CD4-positive, alpha-beta T cell treated with Interleukin-15 for 4 hours (primary cell): Measurements from ENCODE around the gene BRAT1.
A peak's percentile ranks its signal among the peaks of the same experiment; 100 is the strongest.

ENCODE experiments used
- DNase-seq: peaks from one replicate; pipeline ENCODE4 v3.0.0-alpha.2; 2020; ENCODE audit warnings: low spot score

Gene BRAT1

DNA sequence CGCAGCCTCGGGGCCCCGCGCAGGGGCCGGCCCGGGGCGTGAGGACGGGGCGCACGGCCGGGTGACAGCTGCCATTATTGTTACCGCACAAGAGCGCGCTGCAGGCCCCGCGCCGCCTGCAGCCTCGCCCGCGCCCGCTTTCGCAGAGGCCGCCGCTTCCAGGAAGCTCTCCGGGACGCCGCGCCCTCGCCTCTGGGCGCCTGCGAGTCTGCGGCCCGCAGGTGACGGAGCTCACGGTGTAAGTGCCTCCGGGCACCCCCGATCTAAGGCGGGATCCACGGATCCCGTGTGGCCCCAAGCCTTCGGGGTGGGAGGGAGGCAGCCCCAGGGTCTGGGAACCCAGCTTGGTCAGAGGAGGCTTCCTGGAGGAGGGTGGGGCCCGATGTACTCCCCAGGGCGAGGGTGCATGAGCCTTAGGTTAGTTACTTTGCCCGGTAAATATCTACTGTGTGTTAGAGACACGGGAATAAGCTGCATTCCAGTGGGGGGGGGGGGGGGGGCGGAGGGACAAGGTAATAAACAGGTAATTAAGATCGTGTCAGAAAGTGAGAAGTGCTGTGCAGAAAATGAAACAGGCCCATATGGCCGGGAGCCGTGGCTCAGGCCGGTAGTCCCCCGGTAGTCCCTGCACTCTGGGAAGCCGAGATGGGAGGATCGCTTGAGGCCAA is 4.1 kb upstream of the BRAT1 start:
- DNase-seq: peak; percentile 31

DNA sequence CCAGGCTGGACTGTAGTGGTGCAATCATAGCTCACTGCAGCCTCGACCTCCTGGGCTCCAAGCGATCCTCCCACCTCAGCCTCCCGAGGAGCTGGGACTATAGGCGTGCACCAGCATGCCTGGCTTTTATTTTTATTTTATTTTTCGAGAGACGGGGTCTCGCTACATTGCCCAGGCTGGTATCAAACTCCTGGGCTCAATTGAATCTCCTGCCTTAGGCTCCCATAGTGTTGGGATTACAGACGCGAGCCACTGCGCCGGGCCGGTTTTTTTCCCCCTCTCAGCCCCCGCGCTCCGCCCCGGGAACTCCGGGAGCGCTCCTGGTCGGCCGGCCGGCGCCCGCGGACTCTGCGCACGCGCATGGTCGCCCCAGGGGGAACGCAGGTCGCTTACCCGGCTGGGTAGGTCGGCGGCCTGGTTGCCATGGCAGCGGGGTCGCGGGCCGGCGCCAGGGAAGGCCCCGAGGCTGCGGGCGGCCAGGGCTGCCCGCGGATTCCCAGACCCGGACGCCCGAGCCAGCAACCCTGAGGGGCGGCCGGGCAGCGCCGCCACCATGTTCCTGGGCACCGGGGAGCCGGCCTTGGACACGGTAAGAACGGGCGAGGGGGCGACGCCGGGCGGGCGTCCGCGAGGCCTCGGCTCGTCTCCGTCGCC is 3.4 kb upstream of the BRAT1 start, which contains the start of gene IQCE:
TSS of gene IQCE (plus strand) at position 351 of the 654 bp plus-strand sequence. CDS start at position 554, 203 bp downstream.
- peak; percentile 92 for DNase-seq

DNA sequence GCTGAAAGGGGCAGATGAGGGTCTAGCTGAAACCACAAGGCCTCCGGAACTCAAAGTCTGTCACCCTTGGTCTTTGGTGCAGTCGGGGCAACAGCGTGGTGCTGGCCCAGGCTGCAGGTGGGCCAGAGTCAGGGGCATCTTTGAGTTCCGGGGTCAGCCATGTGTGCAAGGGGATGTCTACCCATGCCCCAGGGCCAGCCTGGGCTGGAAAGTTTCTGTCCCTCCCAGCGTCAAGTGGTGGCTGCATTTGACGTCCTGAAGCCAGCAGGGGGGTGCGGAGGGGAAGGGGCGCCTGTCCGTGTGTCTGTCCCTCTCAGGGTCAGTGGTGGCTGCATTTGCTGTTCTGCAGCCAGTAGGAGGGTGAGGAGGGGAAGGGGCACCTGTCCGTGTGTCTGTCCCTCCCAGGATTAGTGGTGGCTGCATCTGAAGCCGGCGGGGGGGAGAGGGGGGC is 638 bp downstream of the BRAT1 start:
- no peak for DNase-seq

DNA sequence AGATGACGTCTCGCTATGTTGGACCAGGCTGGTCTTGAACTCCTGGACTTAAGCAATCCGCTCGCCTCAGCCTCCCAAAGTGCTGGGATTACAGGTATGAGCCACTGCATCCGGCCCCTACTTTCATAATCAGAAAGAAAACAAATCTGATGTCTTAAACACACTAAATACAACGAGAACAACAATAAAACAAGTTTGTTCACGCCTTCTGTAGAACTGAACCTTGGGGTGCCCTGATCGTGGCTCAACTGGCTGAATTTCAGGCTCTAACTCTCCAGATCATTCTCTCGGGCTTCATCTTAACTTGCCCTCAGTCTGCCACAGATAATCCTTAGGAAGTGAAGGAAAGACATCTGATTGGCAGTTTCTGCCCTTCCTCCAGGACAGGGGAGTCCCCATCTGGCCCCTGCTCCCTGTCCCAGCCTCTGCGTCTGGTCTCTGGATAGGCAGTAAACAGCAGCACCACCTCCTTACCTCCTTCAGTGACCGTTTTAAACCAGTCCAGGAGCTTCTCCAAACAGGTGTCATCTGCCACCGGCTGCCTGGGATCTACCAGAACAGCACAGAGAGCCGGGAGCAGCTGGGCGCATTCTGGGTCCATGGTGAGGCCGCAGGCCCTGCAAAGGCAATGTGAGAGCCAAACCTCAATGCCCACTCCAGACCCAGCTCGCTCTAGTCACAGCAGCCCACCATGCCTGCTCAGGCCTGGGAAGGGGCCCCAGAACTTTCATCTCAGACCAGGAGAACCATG is 1.3 kb downstream of the BRAT1 start:
- DNase-seq: no peak

DNA sequence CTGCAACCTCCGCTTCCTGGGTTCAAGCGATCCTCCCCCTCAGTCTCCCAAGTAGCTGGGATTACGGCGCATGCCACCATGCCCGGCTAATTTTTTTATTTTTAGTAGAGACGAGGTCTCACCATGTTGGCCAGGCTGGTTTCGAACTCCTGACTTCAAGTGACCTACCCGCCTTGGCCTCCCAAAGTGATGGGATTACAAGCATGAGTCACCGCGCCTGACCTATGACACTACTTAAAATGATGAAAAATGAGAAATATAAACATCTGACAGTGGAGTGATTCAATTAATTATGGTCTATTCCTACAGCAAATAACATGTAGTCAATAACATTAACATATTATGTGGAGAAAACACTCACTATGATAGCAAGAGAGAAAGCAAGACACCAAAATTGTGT is 2.2 kb downstream of the BRAT1 start:
- no peak for DNase-seq

DNA sequence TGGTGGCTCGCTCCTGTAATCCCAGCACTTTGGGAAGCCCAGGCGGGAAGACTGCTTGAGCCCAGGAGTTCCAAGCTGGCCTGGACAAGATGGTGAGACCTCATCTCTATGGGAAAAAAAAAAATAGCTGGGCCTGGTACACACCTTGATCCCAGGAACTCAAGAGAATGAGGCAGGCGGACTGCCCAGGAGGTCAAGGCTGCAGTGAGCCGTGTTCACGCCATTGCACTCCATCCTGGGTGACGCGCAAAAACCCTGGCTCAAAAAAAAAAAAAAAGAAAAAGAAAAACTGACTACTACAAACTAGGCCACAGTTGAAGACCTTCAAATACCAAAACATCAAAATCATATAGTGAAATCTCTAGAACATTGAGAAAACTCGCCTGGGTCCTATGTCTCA is 3.9 kb downstream of the BRAT1 start:
- DNase-seq: no peak

DNA sequence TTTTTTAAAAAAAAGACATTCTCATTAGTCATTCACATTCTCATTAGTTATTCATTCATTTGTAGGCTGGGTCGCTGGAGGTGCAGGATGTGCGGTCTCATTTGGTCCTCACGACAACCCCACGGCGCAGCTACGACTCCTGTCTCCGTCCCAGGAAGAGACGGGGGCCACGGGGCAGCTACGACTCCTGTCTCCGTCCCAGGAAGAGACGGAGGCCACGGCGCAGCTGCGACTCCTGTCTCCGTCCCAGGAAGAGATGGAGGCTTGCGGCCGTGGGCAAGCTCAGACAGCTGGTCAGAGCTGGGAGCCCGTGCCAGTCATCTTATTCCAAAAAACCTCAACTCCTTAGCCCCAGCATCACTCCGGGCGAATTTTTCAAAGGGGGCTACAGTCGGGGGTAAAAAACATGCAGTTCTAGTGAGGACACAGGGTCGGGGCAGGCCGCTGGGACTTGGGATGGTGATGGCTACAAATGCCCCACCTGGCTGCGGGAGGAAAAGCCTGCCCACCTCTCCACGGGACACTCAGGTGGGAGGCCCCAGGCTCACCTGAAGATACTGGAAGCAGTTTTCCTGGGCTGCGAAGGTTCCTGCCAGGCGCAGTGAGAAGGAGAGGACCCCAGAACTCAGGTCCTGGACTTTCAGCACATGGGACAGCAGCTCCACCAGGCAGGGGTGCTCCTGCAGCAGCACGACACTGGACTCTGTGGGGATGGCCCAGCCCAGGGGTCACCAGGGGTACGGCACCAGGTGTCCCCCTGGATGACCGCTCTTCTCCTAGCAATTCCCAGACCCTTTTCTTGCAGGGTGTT is 8.3 kb downstream of the BRAT1 start:
- no peak for DNase-seq

DNA sequence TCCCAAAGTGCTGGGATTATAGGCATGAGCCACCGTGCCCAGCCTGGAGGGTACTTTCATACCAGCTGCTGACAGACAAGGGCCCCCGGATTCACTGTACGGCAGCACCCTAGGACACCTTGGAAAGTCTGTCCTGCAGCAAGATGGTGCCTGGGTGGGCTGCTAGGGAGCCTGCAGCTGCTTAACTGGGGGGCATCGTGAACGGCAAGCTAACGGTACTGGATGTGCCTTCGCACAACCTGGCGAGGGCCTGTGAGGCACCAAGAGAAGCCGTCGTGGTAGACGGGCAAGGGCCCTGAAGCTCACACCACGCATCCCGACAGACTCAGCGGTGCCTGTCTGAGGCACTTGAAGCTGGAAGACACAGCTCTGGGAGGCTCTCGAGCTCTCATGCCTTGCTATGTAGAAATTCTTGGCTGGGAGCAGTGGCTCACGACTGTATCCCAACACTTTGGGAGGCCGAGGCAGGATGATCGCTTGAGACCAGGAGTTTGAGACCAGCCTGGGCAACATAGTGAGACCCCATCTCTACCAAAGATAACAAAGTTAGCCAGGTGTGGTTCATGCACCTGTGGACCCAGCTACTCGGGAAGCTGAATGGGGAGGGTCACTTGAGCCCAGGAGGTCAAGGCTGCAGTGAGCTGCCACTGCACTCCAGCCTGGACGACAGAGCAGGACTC is 9.4 kb downstream of the BRAT1 start:
- no peak for DNase-seq

DNA sequence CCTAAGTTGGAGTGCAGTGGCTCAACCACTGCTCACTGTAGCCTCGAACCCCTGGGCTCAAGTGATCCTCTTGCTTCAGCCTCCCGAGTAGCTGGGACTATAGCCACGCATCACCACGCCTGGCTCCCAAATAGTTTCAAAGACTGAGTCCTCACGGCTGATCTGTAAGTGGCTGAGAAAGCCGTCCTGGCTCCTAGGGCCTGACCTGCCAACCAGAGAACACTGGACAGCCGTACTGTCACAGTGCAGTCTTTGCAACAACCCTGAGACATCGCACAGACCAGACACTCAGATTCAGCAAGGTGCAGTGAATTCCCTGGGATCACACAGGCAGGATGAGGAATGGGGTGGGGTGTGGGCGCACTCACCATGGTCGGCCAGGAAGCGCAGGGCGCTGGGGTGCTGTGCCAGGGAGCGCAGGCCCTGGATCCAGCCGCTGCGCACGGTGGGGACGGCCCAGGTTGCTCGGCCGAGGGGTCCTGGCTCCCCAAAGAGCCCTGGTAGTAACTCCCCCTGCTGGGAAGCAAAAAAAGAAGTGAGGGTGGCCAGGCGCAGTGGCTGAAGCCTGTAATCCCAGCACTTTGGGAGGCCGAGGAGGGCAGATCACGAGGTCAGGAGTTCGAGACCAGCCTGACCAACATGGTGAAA is 10.7 kb downstream of the BRAT1 start:
- no peak for DNase-seq

DNA sequence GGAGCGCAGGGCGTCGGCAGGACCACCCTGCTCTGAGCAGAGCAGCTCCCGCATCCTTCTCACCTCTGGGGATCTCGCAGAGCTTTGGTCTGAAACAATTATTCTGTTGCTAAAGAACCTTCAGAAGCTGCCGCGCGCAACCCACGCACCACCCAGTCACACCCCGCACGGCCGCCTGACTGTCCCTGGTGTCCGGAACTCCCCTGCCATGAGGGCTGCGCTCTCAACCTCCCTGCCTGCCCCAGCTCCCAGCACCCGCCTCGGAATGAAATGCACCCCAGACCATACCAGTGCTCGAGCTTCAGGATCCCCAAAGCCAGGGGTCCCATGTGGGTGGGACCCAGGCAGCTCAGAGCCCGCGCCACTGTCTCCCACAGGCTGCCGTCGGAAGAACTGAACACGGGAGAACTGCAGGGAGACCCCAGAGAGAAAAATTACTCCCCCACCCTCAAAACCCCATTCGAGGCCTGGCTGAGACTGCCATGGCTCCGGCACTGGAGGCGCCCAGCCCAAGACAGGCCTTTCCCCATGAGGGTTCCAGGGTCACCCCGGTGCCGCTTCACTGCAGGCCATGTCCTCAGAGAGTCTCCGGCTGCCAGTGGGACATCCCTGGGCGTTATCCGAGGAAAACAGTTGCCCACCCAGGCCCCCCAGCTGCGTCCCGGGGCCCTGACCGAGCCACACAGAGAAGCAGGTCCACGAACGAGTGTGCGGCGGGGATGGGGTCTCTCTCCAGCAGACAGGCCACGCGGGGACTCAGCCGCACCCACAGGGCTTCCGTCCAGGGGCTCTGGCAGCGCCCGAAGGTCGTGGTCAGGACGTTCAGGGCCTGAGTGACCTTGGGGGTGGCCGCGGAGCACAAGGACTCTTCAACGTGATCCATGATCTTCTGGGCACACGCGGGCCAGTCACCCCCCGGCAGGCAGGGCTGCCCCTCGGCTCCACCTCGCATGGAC is 12.1 kb downstream of the BRAT1 start:
- DNase-seq: no peak

DNA sequence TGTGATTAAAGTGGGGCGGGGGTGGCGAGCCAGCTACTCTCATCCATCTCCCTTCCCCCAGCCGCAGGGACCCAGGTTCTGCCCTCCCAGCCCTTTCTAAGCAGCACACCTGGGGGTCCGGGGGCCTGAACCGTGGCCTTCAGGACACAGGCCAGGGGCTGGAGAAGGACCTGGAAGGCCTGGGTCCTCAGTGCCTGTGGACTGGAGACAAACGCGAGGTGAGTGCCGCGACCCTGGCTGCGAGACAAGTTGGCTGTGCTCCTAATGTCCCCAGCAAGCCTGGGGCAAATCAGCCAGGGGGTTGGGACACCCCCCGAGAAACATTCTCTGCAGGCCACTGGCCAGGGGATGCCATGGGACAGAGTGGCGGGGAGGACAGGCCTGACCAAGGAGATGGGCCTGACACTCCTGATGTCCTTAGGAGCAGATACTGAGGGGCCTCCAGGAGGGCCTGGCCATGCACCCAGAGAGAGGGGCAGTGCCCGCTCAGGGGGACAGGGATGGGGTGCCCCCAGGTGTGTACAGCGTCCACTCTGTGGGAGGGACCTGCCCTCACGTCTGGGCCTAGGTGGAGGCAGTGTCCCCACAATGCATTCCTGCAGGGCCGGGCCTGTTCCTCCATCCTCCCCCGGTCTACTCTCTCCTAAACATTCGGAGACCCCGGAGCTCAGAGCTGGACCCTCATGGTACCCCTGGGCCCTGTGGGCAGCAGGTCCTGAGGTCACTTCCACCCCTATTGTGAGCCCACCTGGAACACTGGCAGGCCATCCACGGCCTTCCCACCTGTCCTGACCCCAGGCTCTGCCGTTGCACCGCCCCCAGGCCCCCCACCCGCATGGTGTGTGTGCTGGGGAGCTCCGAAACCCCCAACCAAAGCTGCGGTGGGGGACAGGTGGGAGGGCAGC is 13.1 kb downstream of the BRAT1 start:
- no peak for DNase-seq

DNA sequence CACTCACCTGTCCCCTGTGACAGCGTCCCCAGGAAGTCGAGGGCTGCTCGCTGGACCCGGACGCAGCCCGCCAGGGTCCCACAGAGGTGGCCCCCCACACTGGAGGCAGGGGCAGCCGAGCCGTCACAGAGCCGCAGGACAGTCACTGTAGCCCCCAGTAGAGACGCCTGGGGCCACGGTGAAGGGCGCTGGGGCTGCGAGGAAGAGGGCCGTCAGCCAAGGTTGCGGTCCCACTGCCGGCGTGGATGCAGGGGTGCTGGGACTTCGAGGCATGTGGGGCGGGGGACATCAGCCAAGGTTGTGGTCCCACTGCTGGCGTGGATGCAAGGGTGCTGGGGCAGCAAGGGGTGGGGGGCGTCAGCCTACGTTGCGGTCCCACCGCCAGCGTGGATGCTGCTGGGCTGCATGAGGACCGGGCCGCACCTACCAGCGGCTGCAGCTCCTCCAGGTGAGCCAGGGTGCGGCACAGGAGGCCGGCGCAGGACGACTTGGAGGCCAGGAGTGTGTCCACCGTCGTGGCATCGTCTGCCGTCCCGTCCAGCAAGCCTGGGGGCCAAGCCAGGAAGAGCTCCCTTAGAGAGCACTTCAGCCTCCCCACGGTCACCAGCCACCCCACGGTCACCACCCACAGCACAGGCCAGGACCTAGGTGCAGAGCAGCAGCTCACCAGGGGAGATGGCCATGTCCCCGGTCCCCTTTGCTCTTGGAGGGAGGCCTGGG is 13.9 kb downstream of the BRAT1 start:
- DNase-seq: no peak

DNA sequence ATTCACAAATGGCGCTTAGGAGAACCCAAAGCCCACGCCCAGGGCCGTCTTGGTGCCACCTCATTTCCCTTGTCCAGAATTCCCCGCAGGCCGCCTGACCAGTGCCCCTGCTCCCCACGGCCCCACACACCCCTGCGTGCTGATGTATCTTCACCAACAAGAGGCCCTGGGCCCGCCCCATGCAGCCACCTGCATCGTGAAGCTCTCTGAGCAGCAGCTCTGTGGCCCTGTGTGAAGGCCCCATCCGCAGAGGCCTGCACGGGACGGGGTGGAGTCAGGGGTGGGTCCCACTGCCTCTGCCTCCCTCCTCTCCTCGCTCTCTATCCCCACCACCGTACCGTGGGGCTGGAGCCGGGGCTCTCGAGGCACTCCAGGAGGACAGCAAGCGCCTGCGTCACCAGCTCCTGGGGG is 14.7 kb downstream of the BRAT1 start:
- no peak for DNase-seq

DNA sequence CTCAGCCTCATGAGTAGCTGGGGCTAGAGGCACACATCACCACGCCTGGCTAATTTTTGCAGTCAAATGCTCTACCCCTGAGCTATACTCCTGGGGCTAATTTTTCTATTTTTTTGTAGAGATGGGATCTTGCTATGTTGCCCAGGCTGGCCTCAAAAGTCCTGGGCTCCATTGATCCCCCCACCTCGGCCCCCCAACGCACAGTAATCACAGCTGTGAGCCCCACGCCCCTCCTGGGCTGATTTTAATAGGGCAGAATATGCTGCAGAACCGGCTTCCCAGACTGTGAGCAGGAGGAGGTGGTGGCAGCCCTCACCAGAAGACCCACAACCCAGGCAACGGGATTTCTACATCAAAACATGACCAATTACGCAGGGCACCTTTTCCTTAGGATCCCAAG is 15.2 kb downstream of the BRAT1 start:
- DNase-seq: no peak

DNA sequence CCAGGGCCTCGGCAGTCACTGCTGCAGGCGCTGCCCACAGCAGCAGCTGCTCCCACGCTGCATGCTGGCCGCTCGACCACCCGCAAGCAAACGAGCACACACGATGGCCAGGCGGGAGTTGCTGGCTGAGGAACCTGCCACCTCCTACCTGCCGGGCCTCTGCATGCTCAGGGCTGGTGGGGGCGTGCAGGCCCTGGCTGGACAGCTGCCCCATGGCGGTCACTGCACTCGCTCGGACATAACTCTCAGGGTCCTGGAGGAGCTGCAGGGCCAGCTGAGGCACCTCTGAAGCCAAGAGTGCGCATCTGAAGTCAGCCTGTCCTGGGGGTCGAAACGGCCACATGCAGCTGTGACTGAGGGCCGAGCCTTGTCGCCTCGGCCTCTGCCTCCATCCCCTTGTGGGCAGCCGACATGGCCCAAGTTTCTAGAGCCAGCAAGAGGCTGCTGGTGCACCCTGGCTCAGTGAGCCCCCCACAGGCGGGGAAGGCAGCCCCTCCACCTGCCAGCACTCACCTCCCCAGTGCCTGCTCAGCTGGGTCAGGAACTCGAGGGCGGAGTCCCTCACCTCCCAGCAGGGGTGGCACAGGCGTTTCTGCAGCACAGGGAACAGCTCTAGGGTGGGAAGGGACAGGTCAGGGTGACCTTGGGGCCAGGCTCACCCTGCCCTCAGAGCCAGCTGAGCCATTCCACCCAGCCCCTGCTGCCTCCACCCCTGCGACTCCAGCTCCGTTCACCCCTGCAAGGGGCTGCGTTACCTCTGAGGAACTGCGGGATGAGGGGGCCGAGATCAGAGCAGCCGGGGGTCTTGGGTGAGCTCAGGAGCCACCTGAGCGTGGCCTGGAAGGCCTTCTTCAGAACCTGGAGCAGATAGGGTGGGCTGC is 16.1 kb downstream of the BRAT1 start:
- DNase-seq: no peak

DNA sequence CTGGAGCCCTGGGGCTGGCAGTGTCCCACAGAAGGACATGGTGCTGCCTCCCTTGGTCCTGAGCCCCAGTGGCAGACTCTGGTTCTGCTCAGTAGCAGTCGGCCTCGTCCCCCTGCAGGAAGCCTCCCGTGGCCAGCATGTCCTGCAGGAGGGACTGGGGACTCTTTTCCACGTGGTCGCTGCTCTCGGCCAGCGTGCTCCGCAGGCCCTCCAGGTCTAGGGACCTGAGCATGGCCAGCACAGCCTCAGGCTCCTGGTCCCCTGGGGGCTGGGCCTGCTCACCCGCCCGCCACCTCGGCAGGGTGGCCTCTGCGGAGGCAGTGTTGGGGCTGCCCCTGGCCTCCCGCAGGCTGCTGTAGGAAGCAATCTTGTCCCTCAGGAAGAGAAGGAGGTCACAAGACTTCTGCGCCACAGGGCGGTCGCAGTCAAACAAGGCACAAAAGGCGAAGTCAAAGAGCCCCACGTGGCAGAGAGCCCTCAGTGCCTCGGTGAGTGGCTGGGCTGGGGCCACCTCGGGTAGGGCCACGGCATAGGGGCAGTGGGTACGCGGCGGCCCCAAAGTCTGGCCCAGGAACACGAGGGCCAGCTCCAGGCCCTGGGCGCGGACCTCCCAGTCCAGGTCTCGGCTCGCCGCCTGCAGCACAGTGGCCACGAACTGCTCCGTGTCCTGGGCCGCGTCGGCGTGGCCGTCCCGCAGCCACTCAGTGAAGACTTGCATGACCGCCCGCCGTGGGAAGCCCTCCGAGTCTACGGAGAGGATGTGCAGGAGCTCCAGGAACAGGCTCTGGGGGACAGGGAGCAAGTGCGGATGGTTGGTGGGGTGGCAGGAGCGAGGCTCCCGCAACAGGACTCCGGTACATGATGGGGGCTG is 17.1 kb downstream of the BRAT1 start:
- DNase-seq: no peak
